HG03135 (cell line): Measurements from ENCODE around the gene BCAS3.

ENCODE experiments used
- ATAC-seq: cut with Tn5 transposase; IDR thresholded peaks from one replicate; pipeline ENCODE4 v1.9.1; 2021; ENCODE audit warnings: mild to moderate bottlenecking, moderate library complexity; ENCODE audit not compliant: unreplicated experiment

Gene BCAS3

GRCh38 chr17:61303817-61304096 lies 626.1 kb downstream of the BCAS3 start:
- ATAC-seq = no peak

GRCh38 chr17:61305024-61305423 lies 627.4 kb downstream of the BCAS3 start:
- ATAC-seq = no peak

GRCh38 chr17:61306003-61306402 lies 628.4 kb downstream of the BCAS3 start:
- ATAC-seq = no peak

GRCh38 chr17:61307905-61308886 lies 630.5 kb downstream of the BCAS3 start:
- ATAC-seq = no peak

- no peak for ATAC-seq
Measured at GRCh38 chr17:61309362-61310256, 632.0 kb downstream of the BCAS3 start.

- no peak for ATAC-seq
Measured at GRCh38 chr17:61310590-61310989, 632.9 kb downstream of the BCAS3 start.

GRCh38 chr17:61312406-61313295 lies 635.0 kb downstream of the BCAS3 start:
- ATAC-seq = no peak

- no peak for ATAC-seq
Measured at GRCh38 chr17:61313461-61314326, 636.0 kb downstream of the BCAS3 start.

- ATAC-seq = no peak
Measured at GRCh38 chr17:61314368-61315078, 636.9 kb downstream of the BCAS3 start.

- ATAC-seq = no peak
Measured at GRCh38 chr17:61316633-61317032, 639.0 kb downstream of the BCAS3 start.

- no peak for ATAC-seq
Measured at GRCh38 chr17:61317779-61318178, 640.1 kb downstream of the BCAS3 start.

GRCh38 chr17:61318684-61319098 lies 641.0 kb downstream of the BCAS3 start:
- no peak for ATAC-seq

- no peak for ATAC-seq
Measured at GRCh38 chr17:61321344-61321743, 643.7 kb downstream of the BCAS3 start.

GRCh38 chr17:61322325-61323002 lies 644.8 kb downstream of the BCAS3 start:
- ATAC-seq = no peak

- no peak for ATAC-seq
Measured at GRCh38 chr17:61323003-61323908, 645.6 kb downstream of the BCAS3 start.

GRCh38 chr17:61323909-61324868 lies 646.5 kb downstream of the BCAS3 start:
- no peak for ATAC-seq
